ENCODE data around the gene VWA3A.
"Not testable (repeated sequence)": the region's sequence is repeated elsewhere in the genome, so short reads cannot be mapped to it uniquely, and the experiment has no call there.

Gene VWA3A

GRCh38 chr16:22147853-22148252 lies 55.5 kb downstream of the VWA3A start:
- H3K27me3 ChIP-seq (replicated peaks; ENCODE audit: control insufficient read depth, insufficient read depth, low read length): no peaks in the 10 kb centered on the region; the same call in none of the 2 replicates
- TF ChIP-seq CTCF (IDR thresholded peaks at IDR 0.05; ENCODE audit: insufficient read depth, low read length, poor library complexity, severe bottlenecking): no peak
- no peaks in the 10 kb centered on the region for H3K36me3 ChIP-seq (ENCODE audit: control insufficient read depth, insufficient read depth, low read length)
- no peak for DNase-seq (ENCODE audit: extremely low read depth, insufficient read length)
- H3K4me3 ChIP-seq (replicated peaks; ENCODE audit: low read depth, low read length): no peak overlapping the region

- Histone ChIP-seq H3K36me3 (ENCODE audit: control insufficient read depth, insufficient read depth, low read length) (no peaks in the 10 kb centered on the region), H3K4me3 (replicated peaks; ENCODE audit: low read depth, low read length) (no peak overlapping the region), H3K27me3 (replicated peaks; ENCODE audit: control insufficient read depth, insufficient read depth, low read length) (no peaks in the 10 kb centered on the region; the same call in none of the 2 replicates)
- TF ChIP-seq CTCF (IDR thresholded peaks at IDR 0.05; ENCODE audit: insufficient read depth, low read length, poor library complexity, severe bottlenecking): no peak
- DNase-seq (ENCODE audit: extremely low read depth, insufficient read length): no peak
These were observed 59.1 kb downstream of the VWA3A start for GRCh38 chr16:22151246-22151998.

GRCh38 chr16:22152316-22152715 lies 60.0 kb downstream of the VWA3A start:
- H3K4me3 ChIP-seq (replicated peaks; ENCODE audit: low read depth, low read length): no peak overlapping the region
- DNase-seq (ENCODE audit: extremely low read depth, insufficient read length): no peak
- no peaks in the 10 kb centered on the region; the same call in 1 of the 2 replicates for H3K27me3 ChIP-seq (replicated peaks; ENCODE audit: control insufficient read depth, insufficient read depth, low read length)
- TF ChIP-seq CTCF (IDR thresholded peaks at IDR 0.05; ENCODE audit: insufficient read depth, low read length, poor library complexity, severe bottlenecking): no peak
- H3K36me3 ChIP-seq (ENCODE audit: control insufficient read depth, insufficient read depth, low read length): no peaks in the 10 kb centered on the region

GRCh38 chr16:22153078-22153477 lies 60.7 kb downstream of the VWA3A start:
- H3K27me3 ChIP-seq (replicated peaks; ENCODE audit: control insufficient read depth, insufficient read depth, low read length); DNase-seq (ENCODE audit: extremely low read depth, insufficient read length); H3K4me3 ChIP-seq (replicated peaks; ENCODE audit: low read depth, low read length); H3K36me3 ChIP-seq (ENCODE audit: control insufficient read depth, insufficient read depth, low read length): not testable (repeated sequence)

- DNase-seq (ENCODE audit: extremely low read depth, insufficient read length): no peak
- Histone ChIP-seq H3K36me3 (ENCODE audit: control insufficient read depth, insufficient read depth, low read length) (no peaks in the 10 kb centered on the region), H3K27me3 (replicated peaks; ENCODE audit: control insufficient read depth, insufficient read depth, low read length) (no peaks in the 10 kb centered on the region; the same call in 1 of the 2 replicates), H3K4me3 (replicated peaks; ENCODE audit: low read depth, low read length) (no peak overlapping the region)
- no peak for TF ChIP-seq CTCF (IDR thresholded peaks at IDR 0.05; ENCODE audit: insufficient read depth, low read length, poor library complexity, severe bottlenecking)
These were observed 69.1 kb downstream of the VWA3A start for GRCh38 chr16:22161401-22161800.

GRCh38 chr16:22161999-22162655 lies 69.8 kb downstream of the VWA3A start, which contains the start of gene SDR42E2:
SDR42E2 (plus strand) TSS chr16:22162506; CDS start chr16:22165583, 3,077 bp downstream.
- H3K27me3 ChIP-seq (replicated peaks; ENCODE audit: control insufficient read depth, insufficient read depth, low read length): no peaks in the 10 kb centered on the region; the same call in 1 of the 2 replicates
- no peaks in the 10 kb centered on the region for H3K36me3 ChIP-seq (ENCODE audit: control insufficient read depth, insufficient read depth, low read length)
- no peak within 1 kb of the TSS for H3K4me3 ChIP-seq (replicated peaks; ENCODE audit: low read depth, low read length)
- DNase-seq (ENCODE audit: extremely low read depth, insufficient read length): no peak
- TF ChIP-seq CTCF (IDR thresholded peaks at IDR 0.05; ENCODE audit: insufficient read depth, low read length, poor library complexity, severe bottlenecking): no peak

Data from GM06990 (cell line).